Activated T-cell treated with anti-CD3 and anti-CD28 coated beads, Interleukin-2, amount 50 U/mL, for 1 hour (primary cell): ENCODE measurements around the gene COL3A1.

Experiments used
- DNase-seq: peaks from one replicate; pipeline ENCODE4 v3.0.0-alpha.2; 2020

The COL3A1 gene

GRCh38 chr2:189020179-189020578, 46.0 kb downstream of the COL3A1 start:
- DNase-seq = no peak

GRCh38 chr2:189022053-189022481, 47.9 kb downstream of the COL3A1 start:
- DNase-seq = no peak

GRCh38 chr2:189022492-189022891, 48.3 kb downstream of the COL3A1 start:
- no peak for DNase-seq

- DNase-seq = no peak
Measured at GRCh38 chr2:189024901-189025618, 50.9 kb downstream of the COL3A1 start.

- no peak for DNase-seq
Measured at GRCh38 chr2:189037518-189037917, 63.3 kb downstream of the COL3A1 start.

- no peak for DNase-seq
Measured at GRCh38 chr2:189045836-189046235, 71.7 kb downstream of the COL3A1 start.

GRCh38 chr2:189046320-189046719, 72.1 kb downstream of the COL3A1 start:
- no peak for DNase-seq

- DNase-seq = no peak
Measured at GRCh38 chr2:189047171-189047888, 73.2 kb downstream of the COL3A1 start.

GRCh38 chr2:189048189-189048588, 74.0 kb downstream of the COL3A1 start:
- no peak for DNase-seq

GRCh38 chr2:189049709-189050164, 75.6 kb downstream of the COL3A1 start:
- no peak for DNase-seq

- DNase-seq = no peak
Measured at GRCh38 chr2:189050165-189050712, 76.1 kb downstream of the COL3A1 start.

GRCh38 chr2:189056200-189057106, 82.3 kb downstream of the COL3A1 start:
- DNase-seq = no peak

GRCh38 chr2:189057316-189057715, 83.1 kb downstream of the COL3A1 start:
- no peak for DNase-seq

- DNase-seq = no peak
Measured at GRCh38 chr2:189060096-189060642, 86.0 kb downstream of the COL3A1 start.
